AG04449 (cell line): ENCODE data around the gene EPC1.
"Not testable (repeated sequence)": the region's sequence is repeated elsewhere in the genome, so short reads cannot be mapped to it uniquely, and the experiment has no call there.

Source experiments
- CTCF ChIA-PET: fragments of 350-600 bp; formaldehyde crosslinking; extraction: SDS; loops from one replicate; lab custom pipeline; 2021; ENCODE audit warnings: antibody characterized with exemption; lab: Yijun Ruan, JAX
- POLR2A ChIA-PET: fragments of 400-600, 350-600 bp; formaldehyde crosslinking; extraction: SDS; loops from one replicate; lab custom pipeline; 2020; ENCODE audit warnings: antibody characterized with exemption, inconsistent platforms; lab: Yijun Ruan, JAX
- DNase-seq: peaks from one replicate; pipeline ENCODE4 v3.0.0-alpha.2; 2010; ENCODE audit warnings: low read depth, low spot score
- H3K4me3 ChIP-seq: 2 replicates; pipeline ENCODE4 v1.5.1; 2011; ENCODE audit warnings: low read depth, mild to moderate bottlenecking, control low read depth, low read length
- TF ChIP-seq, protein P1 (sequence below): IDR thresholded peaks from one replicate; pipeline ENCODE4 v1.5.1; 2011; ENCODE audit warnings: mild to moderate bottlenecking, moderate library complexity, low read length, control low read depth, inconsistent platforms; ENCODE audit not compliant: insufficient read depth; ENCODE audit errors: missing control alignments

The EPC1 gene, protein sequence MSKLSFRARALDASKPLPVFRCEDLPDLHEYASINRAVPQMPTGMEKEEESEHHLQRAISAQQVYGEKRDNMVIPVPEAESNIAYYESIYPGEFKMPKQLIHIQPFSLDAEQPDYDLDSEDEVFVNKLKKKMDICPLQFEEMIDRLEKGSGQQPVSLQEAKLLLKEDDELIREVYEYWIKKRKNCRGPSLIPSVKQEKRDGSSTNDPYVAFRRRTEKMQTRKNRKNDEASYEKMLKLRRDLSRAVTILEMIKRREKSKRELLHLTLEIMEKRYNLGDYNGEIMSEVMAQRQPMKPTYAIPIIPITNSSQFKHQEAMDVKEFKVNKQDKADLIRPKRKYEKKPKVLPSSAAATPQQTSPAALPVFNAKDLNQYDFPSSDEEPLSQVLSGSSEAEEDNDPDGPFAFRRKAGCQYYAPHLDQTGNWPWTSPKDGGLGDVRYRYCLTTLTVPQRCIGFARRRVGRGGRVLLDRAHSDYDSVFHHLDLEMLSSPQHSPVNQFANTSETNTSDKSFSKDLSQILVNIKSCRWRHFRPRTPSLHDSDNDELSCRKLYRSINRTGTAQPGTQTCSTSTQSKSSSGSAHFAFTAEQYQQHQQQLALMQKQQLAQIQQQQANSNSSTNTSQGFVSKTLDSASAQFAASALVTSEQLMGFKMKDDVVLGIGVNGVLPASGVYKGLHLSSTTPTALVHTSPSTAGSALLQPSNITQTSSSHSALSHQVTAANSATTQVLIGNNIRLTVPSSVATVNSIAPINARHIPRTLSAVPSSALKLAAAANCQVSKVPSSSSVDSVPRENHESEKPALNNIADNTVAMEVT

DNA sequence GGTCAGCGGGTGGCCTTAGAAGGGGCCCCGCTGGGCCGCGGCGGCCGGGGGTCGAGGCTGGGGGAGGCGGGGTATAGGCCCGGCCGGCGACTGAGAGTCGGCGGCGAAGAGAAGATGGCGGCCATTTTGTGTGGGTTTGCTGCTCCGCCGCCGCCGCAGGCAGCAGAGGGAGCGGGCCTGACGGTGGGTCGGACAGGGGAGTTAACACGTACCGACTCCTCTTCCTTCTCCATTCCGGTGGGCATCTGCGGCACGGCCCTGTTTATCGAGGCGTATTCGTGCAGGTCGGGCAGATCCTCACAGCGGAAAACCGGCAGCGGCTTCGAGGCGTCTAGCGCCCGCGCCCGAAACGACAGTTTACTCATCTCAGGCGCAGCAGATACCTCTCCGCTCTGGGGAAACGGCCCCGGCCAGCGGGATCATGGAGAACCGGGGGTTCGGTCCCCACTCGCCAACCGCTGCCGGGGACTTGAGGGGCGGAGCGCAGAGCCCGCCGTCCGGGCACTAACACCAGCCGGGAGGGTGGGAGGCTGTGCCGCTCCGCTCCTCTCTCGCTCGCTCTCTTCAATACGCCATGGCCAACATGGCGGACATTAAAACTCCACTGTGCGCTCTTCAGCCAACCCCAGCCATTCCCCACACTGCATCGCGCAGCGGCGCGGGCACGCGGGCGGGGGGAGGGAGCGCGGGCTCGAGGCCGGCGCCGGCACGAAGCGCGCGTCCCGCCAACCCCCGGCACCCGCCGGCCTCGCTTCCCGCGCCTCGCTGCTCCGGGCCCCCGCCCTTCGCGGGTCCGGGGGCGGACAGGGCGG lies at the start of gene EPC1:
Gene EPC1 (minus strand): TSS at position 608 of the 812 bp plus-strand sequence. CDS start 243 bp downstream, at position 365.
- no peak for DNase-seq
- ChIA-PET CTCF (interaction anchor here (0.8 to 5.6 kb wide), 23 partner anchors 11 to 660 kb away, joined by 3 to 70 read pairs (median 6); no protein-coding TSS in a partner anchor), POLR2A (interaction anchor here (1.2 kb wide), 1 partner anchor 9 kb away, joined by 3 read pairs; no protein-coding TSS in a partner anchor)
- TF ChIP-seq, protein P1, sequence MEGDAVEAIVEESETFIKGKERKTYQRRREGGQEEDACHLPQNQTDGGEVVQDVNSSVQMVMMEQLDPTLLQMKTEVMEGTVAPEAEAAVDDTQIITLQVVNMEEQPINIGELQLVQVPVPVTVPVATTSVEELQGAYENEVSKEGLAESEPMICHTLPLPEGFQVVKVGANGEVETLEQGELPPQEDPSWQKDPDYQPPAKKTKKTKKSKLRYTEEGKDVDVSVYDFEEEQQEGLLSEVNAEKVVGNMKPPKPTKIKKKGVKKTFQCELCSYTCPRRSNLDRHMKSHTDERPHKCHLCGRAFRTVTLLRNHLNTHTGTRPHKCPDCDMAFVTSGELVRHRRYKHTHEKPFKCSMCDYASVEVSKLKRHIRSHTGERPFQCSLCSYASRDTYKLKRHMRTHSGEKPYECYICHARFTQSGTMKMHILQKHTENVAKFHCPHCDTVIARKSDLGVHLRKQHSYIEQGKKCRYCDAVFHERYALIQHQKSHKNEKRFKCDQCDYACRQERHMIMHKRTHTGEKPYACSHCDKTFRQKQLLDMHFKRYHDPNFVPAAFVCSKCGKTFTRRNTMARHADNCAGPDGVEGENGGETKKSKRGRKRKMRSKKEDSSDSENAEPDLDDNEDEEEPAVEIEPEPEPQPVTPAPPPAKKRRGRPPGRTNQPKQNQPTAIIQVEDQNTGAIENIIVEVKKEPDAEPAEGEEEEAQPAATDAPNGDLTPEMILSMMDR = no peak
- peak within 1 kb of the TSS; percentile 94 for H3K4me3 ChIP-seq

DNA sequence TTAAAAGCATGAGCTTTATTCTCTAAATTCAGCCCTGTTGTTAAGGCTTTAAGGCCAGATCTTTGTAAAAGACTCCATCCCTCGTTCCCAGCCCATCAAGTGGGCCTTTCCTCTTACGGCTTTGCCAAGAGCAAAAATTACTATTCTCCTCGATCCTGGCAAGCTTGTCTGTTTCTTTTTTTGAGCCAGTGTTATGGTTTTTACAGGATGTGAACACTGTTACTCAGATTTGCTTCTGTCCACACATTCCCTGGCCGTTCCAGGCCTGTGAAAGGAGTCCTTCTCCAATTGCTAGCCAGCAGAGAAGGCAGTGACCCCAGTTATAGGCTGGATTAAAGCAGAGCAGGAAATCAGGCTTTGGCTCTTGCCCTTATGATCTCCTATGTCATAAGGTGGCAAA lies 47.0 kb upstream of the EPC1 start:
- POLR2A ChIA-PET = no interaction called here
- CTCF ChIA-PET = interaction anchor here (0.9 to 1.5 kb wide), 2 partner anchors 16 to 52 kb away, joined by 3 read pairs; partner anchors contain the start of gene CCDC7
- DNase-seq = no peak
- TF ChIP-seq, protein P1 = no peak
- H3K4me3 ChIP-seq = no peak overlapping the region

DNA sequence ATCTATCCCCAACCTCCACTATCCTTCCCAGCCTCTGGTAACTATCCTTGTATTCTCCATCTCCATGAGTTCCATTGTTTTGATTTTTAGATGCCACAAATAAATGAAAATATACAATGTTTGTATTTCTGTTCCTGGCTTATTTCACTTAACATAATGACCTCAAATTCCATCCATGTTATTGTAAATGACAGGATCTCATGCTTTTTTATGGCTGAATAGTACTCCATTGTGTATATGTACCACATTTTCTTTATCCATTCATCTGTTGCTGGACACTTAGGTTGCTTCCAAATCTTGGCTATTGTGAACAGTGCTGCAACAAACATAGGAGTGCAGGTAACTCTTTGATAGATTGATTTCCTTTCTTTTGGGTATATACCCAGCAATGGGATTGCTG lies 45.3 kb upstream of the EPC1 start:
- CTCF ChIA-PET = interaction anchor here (1.2 to 1.5 kb wide), 2 partner anchors 47 to 53 kb away, joined by 3 read pairs; partner anchors contain the start of gene CCDC7
- H3K4me3 ChIP-seq, DNase-seq, POLR2A ChIA-PET: not testable (repeated sequence)

DNA sequence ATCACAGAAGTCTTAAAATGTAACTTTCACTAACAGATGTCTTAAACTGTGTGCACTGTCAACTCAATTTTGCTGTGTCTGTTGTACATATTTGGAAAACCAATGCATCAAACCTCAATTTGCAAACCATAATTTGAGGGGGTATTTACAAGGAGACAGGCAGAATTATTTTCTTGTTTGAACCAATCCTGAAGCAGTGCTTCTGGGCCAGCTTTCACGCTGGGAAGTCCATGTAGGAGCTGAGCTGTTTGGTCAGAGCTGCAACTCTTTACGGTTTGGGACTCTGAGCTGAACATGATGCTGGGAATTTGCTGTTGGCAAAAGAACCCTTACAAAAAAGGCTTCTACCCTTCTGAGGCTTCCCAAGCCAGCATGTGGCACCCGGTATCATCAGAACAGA lies 43.2 kb upstream of the EPC1 start:
- POLR2A ChIA-PET = no interaction called here
- no peak for DNase-seq
- TF ChIP-seq, protein P1 = no peak
- H3K4me3 ChIP-seq = no peak overlapping the region
- CTCF ChIA-PET = interaction anchor here (0.6 to 1.4 kb wide), 3 partner anchors 12 to 39 kb away, joined by 3 to 4 read pairs (median 3); no protein-coding TSS in a partner anchor

DNA sequence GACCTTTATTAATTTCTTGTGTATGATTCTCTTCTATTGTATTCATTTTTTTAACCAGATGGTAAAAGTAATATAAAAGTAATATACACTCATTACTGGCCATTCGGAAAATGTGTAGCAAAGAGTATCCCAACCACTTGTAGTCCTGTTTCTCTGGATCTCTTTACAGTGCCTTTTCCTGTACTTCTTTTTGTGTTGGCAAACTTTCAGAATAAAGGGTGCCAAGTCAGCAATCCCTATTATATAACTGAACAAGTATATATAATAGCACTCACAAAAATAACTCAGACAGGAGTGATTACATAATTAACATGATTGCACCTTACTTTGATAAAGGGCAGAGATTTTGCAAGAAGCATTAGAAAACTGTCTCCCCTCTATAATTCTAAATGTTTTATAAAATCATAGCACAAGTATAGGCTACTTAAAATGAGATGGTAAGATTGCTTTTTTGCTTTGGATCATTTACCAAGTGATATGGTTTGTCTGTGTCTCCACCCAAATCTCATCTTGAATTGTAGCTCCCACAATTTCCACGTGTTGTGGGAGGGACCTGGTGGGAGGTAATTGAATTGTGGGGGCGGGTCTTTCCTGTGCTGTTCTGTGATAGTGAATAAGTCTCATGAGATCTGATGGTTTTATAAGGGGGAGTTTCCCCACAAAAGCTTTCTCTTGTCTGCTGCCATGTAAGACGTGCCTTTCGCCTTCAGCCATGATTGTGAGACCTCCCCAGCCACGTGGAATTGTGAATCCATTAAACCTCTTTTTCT lies 41.5 kb upstream of the EPC1 start:
- ChIA-PET POLR2A (no interaction called here), CTCF (interaction anchor here (1.1 kb wide), 1 partner anchor 10 kb away, joined by 3 read pairs; no protein-coding TSS in a partner anchor)
- no peak for DNase-seq
- H3K4me3 ChIP-seq = no peak overlapping the region
- TF ChIP-seq, protein P1 = no peak
